Mesothelial cell of epicardium (in vitro differentiated cells): ENCODE measurements around the gene DENND5A. TPM values are rescaled to one million over a fixed set of nuclear protein-coding genes. Genes with fewer than 3 reads are reported as not detected.

ENCODE experiments used
- DNase-seq, 2 experiments: peaks; one replicate each; pipeline ENCODE4 v3.0.0; 2021; ENCODE audit warnings: low spot score in 2 of 2; ENCODE audit not compliant: unreplicated experiment in 2 of 2
- H3K27ac Mint-ChIP-seq: 2 replicates; pipeline ENCODE4 v1.8.0; 2021; ENCODE audit warnings: mixed read lengths
- H3K27me3 Mint-ChIP-seq: 2 replicates; pipeline ENCODE4 v1.8.0; 2021; ENCODE audit warnings: low read depth, mixed read lengths
- H3K36me3 Mint-ChIP-seq: 2 replicates; pipeline ENCODE4 v1.8.0; 2021; ENCODE audit warnings: mixed read lengths
- H3K4me1 Mint-ChIP-seq: 2 replicates; pipeline ENCODE4 v1.8.0; 2021; ENCODE audit warnings: mixed read lengths
- H3K4me3 Mint-ChIP-seq: 2 replicates; pipeline ENCODE4 v1.8.0; 2021; ENCODE audit warnings: mild to moderate bottlenecking, moderate library complexity, mixed read lengths
- H3K9me3 Mint-ChIP-seq: 2 replicates; pipeline ENCODE4 v1.8.0; 2021; ENCODE audit warnings: mixed read lengths
- total RNA-seq: library from RNA; stranded (reverse); gene quantifications from 3 replicates; pipeline ENCODE4 v1.2.1, GENCODE V29; 2021
- TF ChIP-seq, protein P1 (sequence below): fragments of 200-600 bp; sonication (generic); IDR thresholded peaks from one replicate; pipeline ENCODE4 v1.5.0; 2021; ENCODE audit warnings: antibody characterized with exemption; ENCODE audit not compliant: unreplicated experiment

The DENND5A gene
- total RNA-seq, 1 donor from 2014 or later, result 85.5 TPM

DNA sequence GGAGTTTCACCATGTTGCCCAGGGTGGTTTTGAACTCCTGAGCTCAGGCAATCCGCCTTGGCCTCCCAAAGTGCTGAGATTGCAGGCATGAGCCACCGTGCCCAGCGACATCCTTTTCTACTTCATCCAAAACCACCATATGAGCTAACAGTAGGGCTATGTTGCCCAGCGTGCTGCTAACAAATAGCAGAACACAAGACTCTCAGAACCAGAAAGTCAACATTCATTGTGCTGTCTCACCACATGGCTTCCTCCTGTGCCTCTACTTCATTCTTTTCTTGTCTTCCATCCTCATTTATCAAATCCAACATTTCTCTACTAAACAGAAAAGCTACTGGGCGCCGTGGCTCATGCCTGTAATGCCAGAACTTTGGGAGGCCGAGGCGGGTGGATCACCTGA lies 12.0 kb upstream of the DENND5A start:
- Mint-ChIP-seq H3K9me3 (no peaks in the 10 kb centered on the region), H3K27ac (peak overlapping the region; percentile 69), H3K4me1 (peaks cover 5% of the 10 kb centered on the region), H3K4me3 (no peak overlapping the region), H3K27me3 (no peaks in the 10 kb centered on the region), H3K36me3 (peaks cover 7% of the 10 kb centered on the region)
- TF ChIP-seq, protein P1, sequence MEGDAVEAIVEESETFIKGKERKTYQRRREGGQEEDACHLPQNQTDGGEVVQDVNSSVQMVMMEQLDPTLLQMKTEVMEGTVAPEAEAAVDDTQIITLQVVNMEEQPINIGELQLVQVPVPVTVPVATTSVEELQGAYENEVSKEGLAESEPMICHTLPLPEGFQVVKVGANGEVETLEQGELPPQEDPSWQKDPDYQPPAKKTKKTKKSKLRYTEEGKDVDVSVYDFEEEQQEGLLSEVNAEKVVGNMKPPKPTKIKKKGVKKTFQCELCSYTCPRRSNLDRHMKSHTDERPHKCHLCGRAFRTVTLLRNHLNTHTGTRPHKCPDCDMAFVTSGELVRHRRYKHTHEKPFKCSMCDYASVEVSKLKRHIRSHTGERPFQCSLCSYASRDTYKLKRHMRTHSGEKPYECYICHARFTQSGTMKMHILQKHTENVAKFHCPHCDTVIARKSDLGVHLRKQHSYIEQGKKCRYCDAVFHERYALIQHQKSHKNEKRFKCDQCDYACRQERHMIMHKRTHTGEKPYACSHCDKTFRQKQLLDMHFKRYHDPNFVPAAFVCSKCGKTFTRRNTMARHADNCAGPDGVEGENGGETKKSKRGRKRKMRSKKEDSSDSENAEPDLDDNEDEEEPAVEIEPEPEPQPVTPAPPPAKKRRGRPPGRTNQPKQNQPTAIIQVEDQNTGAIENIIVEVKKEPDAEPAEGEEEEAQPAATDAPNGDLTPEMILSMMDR, result no peak
- no peak for DNase-seq

DNA sequence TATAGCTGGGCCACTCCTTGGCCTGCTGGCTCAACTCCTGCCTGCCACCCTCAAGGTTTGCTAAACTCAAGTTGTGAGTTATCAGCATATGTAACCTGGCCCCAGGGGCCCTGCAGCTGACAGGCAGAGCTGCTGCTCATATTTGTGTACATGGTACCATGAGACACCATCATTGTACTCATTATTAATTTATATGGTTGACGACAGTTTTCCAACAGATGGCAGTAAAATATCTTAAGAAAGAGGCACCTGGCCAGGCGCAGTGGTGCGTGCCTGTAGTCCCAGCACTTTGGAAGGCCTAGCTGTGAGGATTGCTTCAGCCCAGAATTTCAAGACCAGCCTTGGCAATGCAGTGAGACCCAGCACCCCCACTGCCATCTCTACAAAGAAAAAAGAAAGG lies 11.4 kb upstream of the DENND5A start:
- Mint-ChIP-seq H3K9me3 (no peaks in the 10 kb centered on the region), H3K27ac (no peak overlapping the region), H3K4me1 (peaks cover 5% of the 10 kb centered on the region), H3K27me3 (no peaks in the 10 kb centered on the region), H3K36me3 (peaks cover 7% of the 10 kb centered on the region), H3K4me3 (no peak overlapping the region)
- TF ChIP-seq, protein P1, result no peak
- no peak for DNase-seq

DNA sequence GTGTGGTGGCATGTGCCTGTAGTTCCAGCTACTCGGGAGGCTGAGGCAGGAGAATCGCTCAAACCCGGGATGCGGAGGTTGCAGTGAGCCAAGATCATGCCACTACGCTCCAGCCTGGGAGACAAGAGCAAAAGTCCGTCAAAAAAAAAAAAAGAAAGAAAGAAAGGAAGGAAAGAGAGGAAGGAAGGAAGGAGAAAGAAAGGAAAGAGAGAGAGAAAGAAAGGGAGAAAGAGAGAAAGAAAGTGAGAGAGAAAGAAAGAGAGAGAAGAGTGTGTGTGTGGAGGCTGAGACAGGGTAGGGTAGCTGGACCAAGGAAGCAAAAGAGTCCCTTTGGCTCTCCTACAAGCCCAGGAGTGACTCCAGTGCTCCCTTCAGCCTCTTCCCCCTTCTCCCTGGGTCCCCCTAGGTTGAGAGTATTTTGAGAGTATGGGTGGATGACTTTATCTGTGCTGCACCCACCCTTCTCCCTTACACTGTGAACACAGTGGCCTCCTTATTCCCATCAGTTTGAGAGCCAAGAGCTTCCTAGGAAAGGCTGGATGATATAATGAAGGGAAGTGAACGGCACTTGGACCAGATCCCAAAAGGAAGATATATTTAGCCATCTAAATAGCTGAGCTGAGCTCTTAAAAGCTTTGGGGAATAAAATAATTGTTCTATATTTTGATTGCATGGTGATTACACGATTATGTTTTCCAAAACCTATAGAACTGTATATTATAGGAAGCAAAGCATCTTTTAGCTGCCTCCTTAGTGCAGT lies 9.5 kb upstream of the DENND5A start:
- H3K27me3 Mint-ChIP-seq, result no peaks in the 10 kb centered on the region
- no peaks in the 10 kb centered on the region for H3K9me3 Mint-ChIP-seq
- DNase-seq, result no peak
- no peak overlapping the region for H3K4me3 Mint-ChIP-seq
- H3K27ac Mint-ChIP-seq, result peak overlapping the region; percentile 59
- H3K36me3 Mint-ChIP-seq, result peaks cover 7% of the 10 kb centered on the region
- H3K4me1 Mint-ChIP-seq, result peaks cover 7% of the 10 kb centered on the region
- TF ChIP-seq, protein P1, result no peak

DNA sequence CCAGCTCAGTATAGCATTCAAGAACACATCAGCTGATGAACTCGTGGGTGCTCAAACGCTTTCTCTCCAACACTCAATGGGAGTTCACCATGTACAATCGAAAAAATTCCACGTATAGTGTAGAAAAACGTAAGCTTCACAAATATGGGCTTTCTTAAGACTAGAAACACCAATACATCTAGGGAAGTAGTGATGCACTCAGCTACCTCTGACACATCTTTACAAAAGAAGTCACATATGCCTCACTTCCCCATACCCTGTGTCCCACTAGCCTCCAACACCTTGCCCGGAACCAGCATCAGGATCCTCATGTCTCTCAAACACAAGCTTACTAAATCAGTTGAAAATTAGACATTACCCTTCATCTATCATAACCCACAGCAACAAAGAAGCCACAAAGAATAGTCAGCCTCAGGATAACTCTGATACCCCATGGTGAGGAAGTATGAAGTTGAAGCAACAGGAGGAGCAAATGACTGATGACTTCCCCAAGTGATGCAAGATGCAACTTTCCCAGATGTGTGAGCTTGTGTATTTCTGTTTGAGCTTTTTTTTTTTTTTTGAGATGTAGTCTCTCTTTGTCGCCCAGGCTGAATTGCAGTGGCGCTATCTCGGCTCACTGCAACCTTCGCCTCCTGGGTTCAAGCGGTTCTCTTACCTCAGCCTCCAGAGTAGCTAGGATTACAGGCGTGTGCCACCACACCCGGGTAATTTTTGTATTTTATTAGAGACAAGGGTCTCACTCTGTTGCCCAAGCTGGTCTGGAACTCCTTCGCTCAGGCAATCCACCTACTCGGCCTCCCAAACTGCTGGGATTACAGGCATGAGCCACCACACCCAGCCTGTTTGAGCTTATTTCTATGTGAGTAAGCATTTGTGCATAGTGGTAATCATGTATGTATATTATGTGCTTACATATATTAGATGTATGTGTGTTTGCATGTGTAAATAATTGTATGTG lies 8.5 kb upstream of the DENND5A start:
- Mint-ChIP-seq H3K27ac (no peak overlapping the region), H3K4me1 (peaks cover 11% of the 10 kb centered on the region), H3K9me3 (no peaks in the 10 kb centered on the region), H3K36me3 (peaks cover 7% of the 10 kb centered on the region), H3K27me3 (no peaks in the 10 kb centered on the region), H3K4me3 (no peak overlapping the region)
- DNase-seq, result no peak
- TF ChIP-seq, protein P1, result no peak

DNA sequence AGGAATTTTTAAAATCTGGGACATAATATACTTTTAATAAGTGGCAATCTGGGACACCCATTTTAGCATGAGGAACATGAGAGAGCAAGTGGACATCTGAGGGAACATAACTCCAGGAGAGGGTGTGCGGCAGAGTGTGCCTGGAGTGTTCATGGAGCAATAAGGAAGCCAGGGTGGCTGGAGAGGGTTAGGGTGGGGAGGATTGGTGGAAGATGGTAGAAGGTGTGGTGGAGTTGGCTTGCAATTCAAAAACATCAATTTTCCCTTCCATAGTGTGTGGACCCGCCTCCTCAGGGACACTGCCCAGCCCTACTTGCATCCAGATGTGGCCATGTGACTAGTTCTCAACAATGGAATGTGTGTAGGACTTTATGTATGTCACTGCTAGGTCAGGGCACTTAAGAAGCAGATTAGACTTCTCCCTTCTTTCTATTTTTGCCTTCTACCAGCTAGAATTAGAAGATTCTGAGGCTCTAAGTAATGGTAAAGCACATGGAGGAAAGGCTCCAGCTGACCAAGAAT lies 4.4 kb upstream of the DENND5A start:
- peaks cover 12% of the 10 kb centered on the region for H3K4me1 Mint-ChIP-seq
- no peaks in the 10 kb centered on the region for H3K27me3 Mint-ChIP-seq
- H3K27ac Mint-ChIP-seq, result peak overlapping the region; percentile 49
- TF ChIP-seq, protein P1, result no peak
- H3K9me3 Mint-ChIP-seq, result no peaks in the 10 kb centered on the region
- no peak overlapping the region for H3K4me3 Mint-ChIP-seq
- DNase-seq, result no peak
- no peaks in the 10 kb centered on the region for H3K36me3 Mint-ChIP-seq
